Erythroblast (primary cell): ENCODE data around the gene DMKN.

Experiments used
- GATA1 ChIP-seq: IDR thresholded peaks from 2 replicates; pipeline ENCODE4 v1.6.1; 2011; ENCODE audit warnings: low read depth, mild to moderate bottlenecking, control low read depth, low read length, moderate library complexity
- POLR2A ChIP-seq: IDR thresholded peaks from 2 replicates; pipeline ENCODE4 v1.6.1; 2011; ENCODE audit warnings: mild to moderate bottlenecking, low read length

- TF ChIP-seq POLR2A (no peak), GATA1 (no peak)
Measured at GRCh38 chr19:35509861-35510625, 3.4 kb downstream of the DMKN start.
